A549 (cell line): ENCODE results near the gene HK1. TPM values are rescaled to one million over a fixed set of nuclear protein-coding genes. Genes with fewer than 3 reads are reported as not detected.

ENCODE experiments used
- ATAC-seq, 2 experiments: fragments of 200-7000 bp in 1 of 2; fragments of >200 bp in 1 of 2; cut with Nextera tagmentation in 1 of 2; cut with Tn5 transposase in 1 of 2; 3 replicates each; pipeline versions ENCODE4 v1.8.0 to v1.9.1; 2018 to 2020; ENCODE audit warnings: mild to moderate bottlenecking in 1 of 2, moderate library complexity in 1 of 2
- CTCF ChIA-PET: fragments of 300-600 bp; sonication (Branson Sonifier 250); formaldehyde crosslinking; extraction: SDS; loops from one replicate; lab custom pipeline; 2021; ENCODE audit warnings: antibody characterized with exemption, inconsistent platforms; lab: Yijun Ruan, JAX
- POLR2A ChIA-PET: fragments of 350-600 bp; formaldehyde crosslinking; extraction: SDS; loops from one replicate; lab custom pipeline; 2021; ENCODE audit warnings: antibody characterized with exemption, inconsistent platforms; lab: Yijun Ruan, JAX
- DNase-seq, 2 experiments: peaks; one replicate each; pipeline versions ENCODE4 v3.0.0 to v3.0.0-alpha.2; 2011 to 2016; ENCODE audit warnings: low read depth in 1 of 2, low spot score in 1 of 2
- FAIRE-seq: peaks from 2 replicates; lab custom pipeline; 2011; peaks lifted over from hg19 to GRCh38; lab: Jason Lieb, UNC
- H3K27ac ChIP-seq, 2 experiments: fragments of >200 bp; sonication (Bioruptor Twin); formaldehyde crosslinking; 3 replicates each; pipeline ENCODE4 v1.5.1; 2016 to 2017
- H3K4me1 ChIP-seq: fragments of >200 bp; sonication (Bioruptor Twin); formaldehyde crosslinking; 3 replicates; pipeline ENCODE4 v1.6.1; 2016
- H3K4me2 ChIP-seq: fragments of >200 bp; sonication (Bioruptor Twin); formaldehyde crosslinking; 3 replicates; pipeline ENCODE4 v1.6.1; 2016
- H3K4me3 ChIP-seq: fragments of >200 bp; sonication (Bioruptor Twin); formaldehyde crosslinking; 3 replicates; pipeline ENCODE4 v1.5.1; 2016
- H3K9me3 ChIP-seq: fragments of >200 bp; sonication (Bioruptor Twin); formaldehyde crosslinking; 3 replicates; pipeline ENCODE4 v1.6.1; 2016
- CHD4 ChIP-seq: fragments of 200-600 bp; sonication (generic); IDR thresholded peaks from 2 replicates; pipeline ENCODE4 v1.6.1; 2016; ENCODE audit warnings: antibody characterized with exemption, mild to moderate bottlenecking, borderline replicate concordance
- HDAC2 ChIP-seq: fragments of 200-600 bp; sonication (generic); IDR thresholded peaks from 2 replicates; pipeline ENCODE4 v1.6.1; 2016
- HEYL ChIP-seq: fragments of 250-450 bp; sonication (Bioruptor Pico); IDR thresholded peaks from 2 replicates; pipeline ENCODE4 v1.8.0; 2021; ENCODE audit warnings: mild to moderate bottlenecking, moderate library complexity
- HOXB13 ChIP-seq: fragments of 250-450 bp; sonication (Bioruptor Pico); IDR thresholded peaks from 2 replicates; pipeline ENCODE4 v1.5.0; 2020; ENCODE audit warnings: low read depth, mild to moderate bottlenecking, moderate library complexity
- JUN ChIP-seq, 2 experiments: fragments of >200 bp; sonication (Bioruptor Twin); formaldehyde crosslinking; IDR thresholded peaks; 2 replicates in 1 of 2; 3 replicates in 1 of 2; pipeline ENCODE4 v1.6.1; 2016 to 2017
- MYC ChIP-seq: IDR thresholded peaks from 2 replicates; pipeline ENCODE4 v1.6.1; 2012; ENCODE audit warnings: mild to moderate bottlenecking, inconsistent platforms, low read length, improper control_type of control experiment, borderline replicate concordance
- NFE2L2 ChIP-seq: fragments of 150-350 bp; conservative IDR thresholded peaks from 2 replicates; pipeline ENCODE4 v1.6.1; 2014; ENCODE audit warnings: low read length
- NPAS2 ChIP-seq: fragments of 250-450 bp; sonication (Bioruptor Pico); IDR thresholded peaks from 2 replicates; pipeline ENCODE4 v1.8.0; 2022; ENCODE audit warnings: mild to moderate bottlenecking, moderate library complexity, borderline replicate concordance
- PHF8 ChIP-seq: fragments of 200-600 bp; sonication (generic); IDR thresholded peaks from 2 replicates; pipeline ENCODE4 v1.6.1; 2016; ENCODE audit warnings: low read depth, mild to moderate bottlenecking, antibody characterized with exemption, moderate library complexity, borderline replicate concordance
- RAD21 ChIP-seq, 2 experiments: fragments of >200 bp in 1 of 2; sonication (Bioruptor Twin) in 1 of 2; formaldehyde crosslinking in 1 of 2; IDR thresholded peaks in 1 of 2; conservative IDR thresholded peaks in 1 of 2; 2 replicates in 1 of 2; 3 replicates in 1 of 2; pipeline ENCODE4 v1.6.1; 2012 to 2018; ENCODE audit warnings: inconsistent platforms in 1 of 2
- RARB ChIP-seq: fragments of 250-450 bp; sonication (Bioruptor Pico); IDR thresholded peaks from 2 replicates; pipeline ENCODE4 v1.8.0; 2021; ENCODE audit warnings: mild to moderate bottlenecking, moderate library complexity
- TFCP2L1 ChIP-seq: fragments of 250-450 bp; sonication (Bioruptor Pico); IDR thresholded peaks from 2 replicates; pipeline ENCODE4 v1.5.0; 2021; ENCODE audit warnings: mild to moderate bottlenecking
- ZC3H11A ChIP-seq: fragments of 450-650 bp; IDR thresholded peaks from 2 replicates; pipeline ENCODE4 v1.6.1; 2014; ENCODE audit warnings: antibody characterized with exemption, mild to moderate bottlenecking
- ZFP36 ChIP-seq: fragments of 450-650 bp; IDR thresholded peaks from 2 replicates; pipeline ENCODE4 v1.6.1; 2014; ENCODE audit warnings: borderline replicate concordance; ENCODE audit not compliant: partially characterized antibody
- ZNF302 ChIP-seq: fragments of 250-450 bp; sonication (Bioruptor Pico); IDR thresholded peaks from 2 replicates; pipeline ENCODE4 v1.9.0; 2021; ENCODE audit warnings: inconsistent platforms, mild to moderate bottlenecking, moderate library complexity
- WGBS: methylation state at CpG from one replicate; pipeline ENCODE4 v1.1.6; 2017; ENCODE audit errors: missing lambda C conversion rate; 5-methylcytosine and 5-hydroxymethylcytosine counted together
- polyA plus RNA-seq, 4 experiments: library from polyadenylated mRNA; depleted of rRNA in 3 of 4; stranded (reverse); fragments of >200 nt; fragmentation: RNase III in 1 of 4; extraction: RNeasy Plus Mini Kit Qiagen cat#74134 plus additional on column Dnase treatment in 1 of 4; gene quantifications; 2 replicates in 3 of 4; 3 replicates in 1 of 4; pipeline ENCODE4 v1.2.3, GENCODE V29; 2011 to 2017
- TF ChIP-seq, protein P1 (sequence below): fragments of 150-350 bp; IDR thresholded peaks from 2 replicates; pipeline ENCODE4 v1.6.1; 2014; ENCODE audit warnings: low read depth, mild to moderate bottlenecking, low read length
- TF ChIP-seq, protein P2 (sequence below): fragments of >200 bp; sonication (Bioruptor Twin); formaldehyde crosslinking; IDR thresholded peaks from 3 replicates; pipeline ENCODE4 v1.5.1; 2016
- TF ChIP-seq, protein P3 (sequence below): IDR thresholded peaks from 2 replicates; pipeline ENCODE4 v1.6.1; 2012

The HK1 gene
- polyA plus RNA-seq, 2 of the 4 experiments (the other 2 are of a cell fraction), result 17.3 to 58.9 TPM

DNA sequence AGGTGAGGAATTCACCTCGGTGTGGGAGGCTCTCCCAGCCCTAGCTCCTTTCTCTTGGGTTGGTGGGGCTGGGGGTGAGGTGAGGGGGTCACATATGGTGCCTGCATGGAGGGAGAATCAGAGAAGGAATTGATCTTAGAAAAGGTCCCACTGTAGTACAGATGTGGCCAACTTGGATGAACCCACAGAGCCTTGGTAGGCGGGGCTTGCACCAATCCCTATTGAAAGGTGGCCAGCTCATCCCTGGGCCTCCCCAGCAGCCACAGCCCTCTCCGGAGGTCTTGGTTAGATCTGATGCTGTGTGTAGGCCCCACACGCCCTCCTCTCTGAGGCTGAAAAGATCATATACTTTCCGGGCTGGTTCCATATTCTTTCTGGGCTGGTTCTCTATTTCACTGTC is 39.2 kb upstream of the HK1 start (continued):
- TF ChIP-seq NPAS2 (CRISPR knock-in tag) (no peak), PHF8 (no peak), JUN (IDR thresholded peaks at IDR 0.05) (no peak), ZC3H11A (no peak), MYC (no peak), NFE2L2 (no peak)
- TF ChIP-seq, protein P1, sequence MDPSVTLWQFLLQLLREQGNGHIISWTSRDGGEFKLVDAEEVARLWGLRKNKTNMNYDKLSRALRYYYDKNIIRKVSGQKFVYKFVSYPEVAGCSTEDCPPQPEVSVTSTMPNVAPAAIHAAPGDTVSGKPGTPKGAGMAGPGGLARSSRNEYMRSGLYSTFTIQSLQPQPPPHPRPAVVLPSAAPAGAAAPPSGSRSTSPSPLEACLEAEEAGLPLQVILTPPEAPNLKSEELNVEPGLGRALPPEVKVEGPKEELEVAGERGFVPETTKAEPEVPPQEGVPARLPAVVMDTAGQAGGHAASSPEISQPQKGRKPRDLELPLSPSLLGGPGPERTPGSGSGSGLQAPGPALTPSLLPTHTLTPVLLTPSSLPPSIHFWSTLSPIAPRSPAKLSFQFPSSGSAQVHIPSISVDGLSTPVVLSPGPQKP, result no peak

DNA sequence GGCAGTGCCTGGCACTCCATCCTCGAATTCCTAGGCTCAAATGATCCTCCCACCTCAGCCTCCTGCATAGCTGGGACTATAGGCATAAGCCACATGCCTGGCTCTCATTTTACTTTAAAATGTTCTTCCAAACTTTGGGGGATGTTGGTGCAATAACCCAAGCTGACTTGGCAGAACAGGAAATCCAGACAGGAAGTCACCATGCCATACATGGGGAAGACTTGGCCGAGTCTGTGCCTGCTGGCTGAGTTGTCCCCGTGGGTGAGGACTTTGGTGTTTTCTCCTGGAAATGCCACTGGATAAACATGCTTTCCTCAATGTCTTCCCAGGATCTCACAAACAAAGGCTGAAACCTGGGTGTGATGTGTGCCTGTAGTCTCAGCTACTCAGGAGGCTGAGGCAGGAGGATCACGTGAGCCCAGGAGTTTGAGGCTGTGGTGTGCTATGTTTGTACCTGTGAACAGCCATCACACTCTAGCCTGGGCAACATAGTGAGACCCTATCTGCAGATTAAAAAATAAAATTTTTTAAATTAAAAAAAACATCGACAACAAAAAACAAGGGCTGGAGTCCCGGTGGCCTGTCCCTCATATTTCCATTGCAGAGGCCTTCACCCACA is 38.4 kb upstream of the HK1 start:
- H3K27ac ChIP-seq, result no peak overlapping the region
- no peak for FAIRE-seq
- TF ChIP-seq ZNF302 (CRISPR knock-in tag), result no peak
- TF ChIP-seq RARB (CRISPR knock-in tag), result no peak
- no peak for TF ChIP-seq HDAC2
- no peak for TF ChIP-seq CHD4
- no peak for TF ChIP-seq MYC
- TF ChIP-seq, protein P1, result no peak
- TF ChIP-seq HEYL (CRISPR knock-in tag), result no peak
- TF ChIP-seq, protein P2, sequence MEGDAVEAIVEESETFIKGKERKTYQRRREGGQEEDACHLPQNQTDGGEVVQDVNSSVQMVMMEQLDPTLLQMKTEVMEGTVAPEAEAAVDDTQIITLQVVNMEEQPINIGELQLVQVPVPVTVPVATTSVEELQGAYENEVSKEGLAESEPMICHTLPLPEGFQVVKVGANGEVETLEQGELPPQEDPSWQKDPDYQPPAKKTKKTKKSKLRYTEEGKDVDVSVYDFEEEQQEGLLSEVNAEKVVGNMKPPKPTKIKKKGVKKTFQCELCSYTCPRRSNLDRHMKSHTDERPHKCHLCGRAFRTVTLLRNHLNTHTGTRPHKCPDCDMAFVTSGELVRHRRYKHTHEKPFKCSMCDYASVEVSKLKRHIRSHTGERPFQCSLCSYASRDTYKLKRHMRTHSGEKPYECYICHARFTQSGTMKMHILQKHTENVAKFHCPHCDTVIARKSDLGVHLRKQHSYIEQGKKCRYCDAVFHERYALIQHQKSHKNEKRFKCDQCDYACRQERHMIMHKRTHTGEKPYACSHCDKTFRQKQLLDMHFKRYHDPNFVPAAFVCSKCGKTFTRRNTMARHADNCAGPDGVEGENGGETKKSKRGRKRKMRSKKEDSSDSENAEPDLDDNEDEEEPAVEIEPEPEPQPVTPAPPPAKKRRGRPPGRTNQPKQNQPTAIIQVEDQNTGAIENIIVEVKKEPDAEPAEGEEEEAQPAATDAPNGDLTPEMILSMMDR, result no peak
- TF ChIP-seq ZFP36, result no peak
- no peak for TF ChIP-seq RAD21 (conservative IDR thresholded peaks at IDR 0.05 in 1 of 2, IDR thresholded peaks at IDR 0.05 in 1 of 2)
- no peak for TF ChIP-seq HOXB13
- WGBS, result 84% methylated on average over 6 of the region's 6 CpGs
- no peaks in the 10 kb centered on the region for H3K9me3 ChIP-seq
- H3K4me1 ChIP-seq, result no peaks in the 10 kb centered on the region; the same call in 2 of the 3 replicates
- ChIA-PET POLR2A (no interaction called here), CTCF (interaction anchor here (0.6 to 21.3 kb wide), 12 partner anchors 8 to 396 kb away, joined by 3 to 424 read pairs (median 3); no protein-coding TSS in a partner anchor)
- H3K4me2 ChIP-seq, result no peak overlapping the region
- no peak for DNase-seq
- H3K4me3 ChIP-seq, result no peak overlapping the region
- no peak for ATAC-seq

DNA sequence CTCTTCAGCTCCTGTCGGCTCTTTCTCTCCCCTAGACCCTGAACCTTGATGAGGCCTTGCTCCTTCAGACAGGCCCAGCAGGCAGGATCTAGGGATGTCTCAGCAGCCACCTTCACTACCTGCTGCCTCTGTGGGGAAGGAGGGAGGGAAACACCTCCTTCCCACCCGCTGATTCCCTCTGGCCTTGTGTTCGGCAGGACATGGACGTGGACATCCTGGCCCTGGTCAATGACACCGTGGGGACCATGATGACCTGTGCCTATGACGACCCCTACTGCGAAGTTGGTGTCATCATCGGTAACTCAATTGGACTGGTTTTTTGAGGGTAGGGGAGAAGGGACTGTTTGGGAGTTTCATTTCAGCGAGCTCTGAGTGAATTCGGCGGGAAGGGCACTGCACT is 37.8 kb upstream of the HK1 start:
- H3K4me2 ChIP-seq, result no peak overlapping the region
- CTCF ChIA-PET, result interaction anchor here (1.0 to 21.3 kb wide), 4 partner anchors 9 to 158 kb away, joined by 3 to 424 read pairs (median 4); no protein-coding TSS in a partner anchor
- FAIRE-seq (no peak), ATAC-seq (no peak)
- H3K4me3 ChIP-seq, result no peak overlapping the region
- WGBS, result 89% methylated on average over 11 of the region's 11 CpGs
- H3K9me3 ChIP-seq, result no peaks in the 10 kb centered on the region
- TF ChIP-seq, protein P2, result no peak
- TF ChIP-seq TFCP2L1 (CRISPR knock-in tag) (no peak), NPAS2 (CRISPR knock-in tag) (no peak), RAD21 (conservative IDR thresholded peaks at IDR 0.05 in 1 of 2, IDR thresholded peaks at IDR 0.05 in 1 of 2) (no peak), JUN (IDR thresholded peaks at IDR 0.05) (no peak), NFE2L2 (no peak)
- TF ChIP-seq, protein P3, sequence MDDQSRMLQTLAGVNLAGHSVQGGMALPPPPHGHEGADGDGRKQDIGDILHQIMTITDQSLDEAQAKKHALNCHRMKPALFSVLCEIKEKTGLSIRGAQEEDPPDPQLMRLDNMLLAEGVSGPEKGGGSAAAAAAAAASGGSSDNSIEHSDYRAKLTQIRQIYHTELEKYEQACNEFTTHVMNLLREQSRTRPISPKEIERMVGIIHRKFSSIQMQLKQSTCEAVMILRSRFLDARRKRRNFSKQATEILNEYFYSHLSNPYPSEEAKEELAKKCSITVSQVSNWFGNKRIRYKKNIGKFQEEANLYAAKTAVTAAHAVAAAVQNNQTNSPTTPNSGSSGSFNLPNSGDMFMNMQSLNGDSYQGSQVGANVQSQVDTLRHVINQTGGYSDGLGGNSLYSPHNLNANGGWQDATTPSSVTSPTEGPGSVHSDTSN, result no peak
- TF ChIP-seq, all 56 proteins: peak for 0
- POLR2A ChIA-PET, result no interaction called here
- no peak for DNase-seq
- Histone ChIP-seq H3K4me1 (no peaks in the 10 kb centered on the region; the same call in 2 of the 3 replicates), H3K27ac (no peak overlapping the region)
